22Rv1 (cell line): Measurements from ENCODE around the gene DYNC1I1.

ENCODE experiments used
- CTCF ChIP-seq: fragments of 450-650 bp; IDR thresholded peaks from 2 replicates; pipeline ENCODE4 v1.5.1; 2017; ENCODE audit warnings: mild to moderate bottlenecking
- ZFX ChIP-seq: fragments of 450-650 bp; IDR thresholded peaks from 2 replicates; pipeline ENCODE4 v1.6.1; 2017; ENCODE audit warnings: antibody characterized with exemption, borderline replicate concordance

- TF ChIP-seq CTCF (no peak), ZFX (no peak)
These were observed 72.7 kb downstream of the DYNC1I1 start for GRCh38 chr7:95845007-95845406.
